Keratinocyte (primary cell): ENCODE results near the gene LEO1. TPM values are rescaled to one million over a fixed set of nuclear protein-coding genes. Genes with fewer than 3 reads are reported as not detected.

Source experiments
- DNase-seq: peaks from one replicate; pipeline ENCODE4 v3.0.0-alpha.2; 2011; ENCODE audit warnings: low read depth, missing footprints, low spot score
- FAIRE-seq: peaks from 2 replicates; lab custom pipeline; 2011; peaks lifted over from hg19 to GRCh38; lab: Jason Lieb, UNC
- H2AFZ ChIP-seq: 2 replicates; pipeline ENCODE4 v1.6.0; 2012; ENCODE audit warnings: low read length, control low read depth, inconsistent platforms; ENCODE audit not compliant: control insufficient read depth
- H3K27ac ChIP-seq: 2 replicates; pipeline ENCODE4 v1.5.1; 2011; ENCODE audit warnings: low read length; ENCODE audit not compliant: control insufficient read depth, insufficient read depth
- H3K27me3 ChIP-seq: 3 replicates; pipeline ENCODE4 v1.6.0; 2011; ENCODE audit warnings: low read length; ENCODE audit not compliant: control insufficient read depth, insufficient read depth; ENCODE audit errors: extremely low read depth
- H3K36me3 ChIP-seq, 2 experiments: 2 replicates in 1 of 2; 3 replicates in 1 of 2; pipeline ENCODE4 v1.5.1; 2011; ENCODE audit warnings: low read length in 2 of 2, mild to moderate bottlenecking in 1 of 2; ENCODE audit not compliant: control insufficient read depth in 2 of 2, insufficient read depth in 2 of 2; ENCODE audit errors: extremely low read depth in 1 of 2
- H3K4me1 ChIP-seq: 3 replicates; pipeline ENCODE4 v1.5.1; 2011; ENCODE audit warnings: low read length; ENCODE audit not compliant: control insufficient read depth, insufficient read depth; ENCODE audit errors: extremely low read depth
- H3K4me2 ChIP-seq: 3 replicates; pipeline ENCODE4 v1.6.0; 2011; ENCODE audit warnings: low read depth, low read length; ENCODE audit not compliant: control insufficient read depth, insufficient read depth; ENCODE audit errors: extremely low read depth
- H3K4me3 ChIP-seq, 3 experiments: fragments of 200-600 bp in 1 of 3; sonication (generic) in 1 of 3; 2 replicates in 2 of 3; 3 replicates in 1 of 3; pipeline ENCODE4 v1.5.1; 2011 to 2016; ENCODE audit warnings: low read length in 3 of 3, mild to moderate bottlenecking in 3 of 3, control low read depth in 2 of 3, inconsistent platforms in 1 of 3, low read depth in 1 of 3, mixed read lengths in 1 of 3, mixed run types in 1 of 3, moderate library complexity in 1 of 3; ENCODE audit not compliant: control insufficient read depth in 2 of 3, insufficient read depth in 2 of 3; ENCODE audit errors: extremely low read depth in 1 of 3
- H3K79me2 ChIP-seq: 2 replicates; pipeline ENCODE4 v1.6.0; 2012; ENCODE audit warnings: low read length; ENCODE audit not compliant: control insufficient read depth, insufficient read depth
- H3K9ac ChIP-seq: 3 replicates; pipeline ENCODE4 v1.6.0; 2011; ENCODE audit warnings: low read length; ENCODE audit not compliant: control insufficient read depth, insufficient read depth; ENCODE audit errors: extremely low read depth
- H3K9me1 ChIP-seq: 3 replicates; pipeline ENCODE4 v1.6.0; 2011; ENCODE audit warnings: low read length; ENCODE audit not compliant: control insufficient read depth, insufficient read depth; ENCODE audit errors: extremely low read depth
- H3K9me3 ChIP-seq: 2 replicates; pipeline ENCODE4 v1.5.1; 2012; ENCODE audit warnings: low read depth, low read length; ENCODE audit not compliant: control insufficient read depth
- H4K20me1 ChIP-seq: 3 replicates; pipeline ENCODE4 v1.6.0; 2011; ENCODE audit warnings: low read length; ENCODE audit not compliant: control insufficient read depth, insufficient read depth; ENCODE audit errors: extremely low read depth
- EZH2 ChIP-seq: IDR thresholded peaks from one replicate; pipeline ENCODE4 v1.6.1; 2012; ENCODE audit warnings: inconsistent platforms, mild to moderate bottlenecking, low read length, moderate library complexity
- dilution Hi-C: fragments of 300-500 bp; cut with MboI; formaldehyde crosslinking; loops from one replicate; pipeline ENCODE4 v1.7.0; 2020; ENCODE audit warnings: low sequenced_read_pairs; ENCODE audit not compliant: extremely low pct_ligation_motif_present
- polyA minus RNA-seq, 3 experiments: library from RNA; depleted of rRNA, polyadenylated mRNA; stranded (reverse); fragments of >200 nt; gene quantifications; 1 replicate in 1 of 3; 2 replicates in 1 of 3; 3 replicates in 1 of 3; pipeline ENCODE4 v1.2.3, GENCODE V29; 2011
- polyA plus RNA-seq, 5 experiments: library from polyadenylated mRNA; depleted of rRNA in 3 of 5; stranded (reverse) in 3 of 5; stranded (forward) in 1 of 5; unstranded in 1 of 5; fragments of >200 nt; gene quantifications; 1 replicate in 1 of 5; 2 replicates in 3 of 5; 3 replicates in 1 of 5; pipeline versions ENCODE4 v1.2.1 to v1.2.3, GENCODE V29; 2011 to 2012; ENCODE audit warnings: missing spikeins in 2 of 5, low read depth in 1 of 5, low replicate concordance in 1 of 5
- TF ChIP-seq, protein P1 (sequence below), 3 experiments: IDR thresholded peaks in 1 of 3; conservative IDR thresholded peaks in 1 of 3; optimal IDR thresholded peaks in 1 of 3; 2 replicates in 2 of 3; 3 replicates in 1 of 3; pipeline versions ENCODE3 to v1.5.1; 2011; ENCODE audit warnings: low read length in 3 of 3, mild to moderate bottlenecking in 3 of 3, moderate library complexity in 2 of 3, control low read depth in 1 of 3, inconsistent platforms in 1 of 3; ENCODE audit not compliant: insufficient read depth in 2 of 3; ENCODE audit errors: extremely low read depth in 1 of 3

LEO1 gene
- polyA plus RNA-seq (6.3 to 12.5 TPM (median 12.2 TPM) in 3 replicates), polyA minus RNA-seq (1.8 to 10.7 TPM (median 3.3 TPM) in 3 replicates)
- 51.1 TPM for polyA plus RNA-seq (2011; ENCODE audit: low read depth)
- 6.8 and 7.9 TPM in 2 replicates for polyA plus RNA-seq (2011; cell fraction: cytosol; rRNA removed)
- polyA plus RNA-seq (2011; cell fraction: nucleus; rRNA removed) = 10.6 and 15.7 TPM in 2 replicates
- polyA plus RNA-seq (2012; ENCODE audit: low replicate concordance) = 23.6 and 27.2 TPM in 2 replicates
- polyA minus RNA-seq (2011; cell fraction: cytosol; rRNA and poly(A)+ RNA removed) = 1.2 TPM
- polyA minus RNA-seq (2011; cell fraction: nucleus; rRNA and poly(A)+ RNA removed) = 4.2 and 7.4 TPM in 2 replicates

DNA sequence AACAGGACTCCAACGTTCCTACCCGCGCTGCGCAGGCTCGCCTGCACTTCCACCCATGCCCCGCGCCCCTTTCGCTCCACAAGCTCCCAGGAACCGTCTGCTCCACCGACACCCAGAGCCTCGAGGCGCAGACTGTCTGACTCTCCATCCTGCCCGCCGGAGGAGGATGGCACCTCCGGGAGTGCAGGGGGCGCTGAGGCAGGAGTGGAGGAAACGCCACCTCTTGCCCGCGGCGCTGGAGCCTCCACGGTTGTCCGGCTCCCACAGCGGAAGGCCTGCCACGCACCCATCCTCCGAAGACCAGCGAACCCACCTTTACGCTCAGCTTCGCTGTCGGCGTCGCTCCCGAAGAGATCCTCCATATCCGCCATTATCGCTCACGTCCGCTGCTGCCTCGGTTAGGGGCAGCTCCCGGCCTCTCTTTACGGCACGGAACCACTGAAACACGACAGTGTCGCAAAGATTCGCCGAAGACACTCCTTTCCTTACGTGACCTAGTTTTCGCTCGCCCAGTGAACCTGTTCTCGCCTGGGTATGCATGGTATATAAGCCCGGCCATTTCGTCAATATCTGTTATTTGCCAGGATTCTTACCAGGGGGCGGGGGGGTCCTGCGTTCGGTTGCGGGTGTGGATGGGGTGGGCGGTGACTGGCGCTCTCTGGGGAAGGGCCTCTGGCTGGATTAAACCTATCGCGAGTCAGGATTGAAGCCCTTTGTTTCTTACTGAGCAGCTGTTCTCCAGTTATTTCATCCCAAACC lies at the start of gene LEO1:
LEO1 (minus strand) TSS at position 404 of the 759 bp plus-strand sequence; CDS start at position 371, 33 bp downstream.
- H4K20me1 ChIP-seq = no peaks in the 10 kb centered on the region
- FAIRE-seq (peak; percentile 85), DNase-seq (peak; percentile 89)
- dilution Hi-C loops = no loop called here
- peak within 1 kb of the TSS; percentile 95 for H3K9ac ChIP-seq
- peak within 1 kb of the TSS; percentile 89 to 94 (median 94) for H3K4me3 ChIP-seq
- H3K4me1 ChIP-seq = peaks cover 11% of the 10 kb centered on the region
- no peak for TF ChIP-seq EZH2
- TF ChIP-seq, protein P1, sequence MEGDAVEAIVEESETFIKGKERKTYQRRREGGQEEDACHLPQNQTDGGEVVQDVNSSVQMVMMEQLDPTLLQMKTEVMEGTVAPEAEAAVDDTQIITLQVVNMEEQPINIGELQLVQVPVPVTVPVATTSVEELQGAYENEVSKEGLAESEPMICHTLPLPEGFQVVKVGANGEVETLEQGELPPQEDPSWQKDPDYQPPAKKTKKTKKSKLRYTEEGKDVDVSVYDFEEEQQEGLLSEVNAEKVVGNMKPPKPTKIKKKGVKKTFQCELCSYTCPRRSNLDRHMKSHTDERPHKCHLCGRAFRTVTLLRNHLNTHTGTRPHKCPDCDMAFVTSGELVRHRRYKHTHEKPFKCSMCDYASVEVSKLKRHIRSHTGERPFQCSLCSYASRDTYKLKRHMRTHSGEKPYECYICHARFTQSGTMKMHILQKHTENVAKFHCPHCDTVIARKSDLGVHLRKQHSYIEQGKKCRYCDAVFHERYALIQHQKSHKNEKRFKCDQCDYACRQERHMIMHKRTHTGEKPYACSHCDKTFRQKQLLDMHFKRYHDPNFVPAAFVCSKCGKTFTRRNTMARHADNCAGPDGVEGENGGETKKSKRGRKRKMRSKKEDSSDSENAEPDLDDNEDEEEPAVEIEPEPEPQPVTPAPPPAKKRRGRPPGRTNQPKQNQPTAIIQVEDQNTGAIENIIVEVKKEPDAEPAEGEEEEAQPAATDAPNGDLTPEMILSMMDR (optimal IDR thresholded peaks at IDR 0.05 in 1 of 3, IDR thresholded peaks at IDR 0.05 in 1 of 3, conservative IDR thresholded peaks at IDR 0.05 in 1 of 3; ENCODE audit: extremely low read depth in 1 of 3, insufficient read depth in 2 of 3, low read length in 3 of 3) = peak; percentile 41 to 56 (median 52)
- H3K9me3 ChIP-seq = no peaks in the 10 kb centered on the region
- H2AFZ ChIP-seq = peak within 1 kb of the TSS; percentile 100
- no peaks in the 10 kb centered on the region for H3K9me1 ChIP-seq
- peak within 1 kb of the TSS; percentile 71 for H3K4me2 ChIP-seq
- peak within 1 kb of the TSS; percentile 93 for H3K27ac ChIP-seq
- H3K79me2 ChIP-seq = peaks cover 49% of the 10 kb centered on the region
- H3K36me3 ChIP-seq = no peaks in the 10 kb centered on the region
- no peaks in the 10 kb centered on the region for H3K27me3 ChIP-seq

DNA sequence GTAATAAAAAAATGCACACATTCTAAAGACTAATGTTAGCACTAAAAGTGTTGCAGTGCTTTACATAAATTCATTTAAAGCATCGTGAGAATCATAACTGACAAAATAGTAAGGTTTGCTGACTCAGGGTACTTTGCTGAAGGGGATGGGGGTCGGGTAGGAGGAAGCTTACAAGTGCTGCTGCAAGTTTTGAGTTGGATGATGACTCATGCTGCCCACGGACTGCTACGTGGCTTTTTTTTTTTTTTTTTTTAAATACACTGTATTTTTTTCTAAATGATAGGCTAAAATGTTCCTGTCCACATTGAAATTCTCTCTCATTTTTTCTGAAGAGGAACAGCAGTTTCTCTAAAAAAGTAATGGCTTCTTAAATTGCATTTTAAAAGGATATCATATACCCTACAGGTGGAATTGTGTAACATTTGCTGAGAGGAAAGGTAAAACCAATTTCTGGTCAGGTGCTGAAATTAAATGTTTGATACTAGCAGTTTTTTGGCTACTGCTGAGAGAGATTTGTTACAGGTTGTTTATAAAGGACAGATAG lies 49.6 kb upstream of the LEO1 start:
- no peak for FAIRE-seq
- peak overlapping the region; percentile 100 for H3K9ac ChIP-seq
- dilution Hi-C loops = no loop called here

More for the DNA sequence above, 49.6 kb upstream of the LEO1 start:
- Histone ChIP-seq H3K27ac (peak overlapping the region; percentile 100), H3K4me3 (peak overlapping the region; percentile 55 to 100 (median 100)), H3K9me1 (no peaks in the 10 kb centered on the region), H3K36me3 (peaks cover 0 to 9% of the 10 kb centered on the region in 2 experiments), H3K27me3 (no peaks in the 10 kb centered on the region), H2AFZ (no peak overlapping the region), H3K79me2 (peaks cover 64% of the 10 kb centered on the region), H3K4me1 (peaks cover 36% of the 10 kb centered on the region), H3K9me3 (no peaks in the 10 kb centered on the region), H3K4me2 (peak overlapping the region; percentile 98), H4K20me1 (peaks cover 11% of the 10 kb centered on the region)
- TF ChIP-seq EZH2 = no peak
- TF ChIP-seq, protein P1 (optimal IDR thresholded peaks at IDR 0.05 in 1 of 3, IDR thresholded peaks at IDR 0.05 in 1 of 3, conservative IDR thresholded peaks at IDR 0.05 in 1 of 3; ENCODE audit: extremely low read depth in 1 of 3, insufficient read depth in 2 of 3, low read length in 3 of 3) = no peak
- peak; percentile 79 for DNase-seq
